ENCODE data around the gene FUBP1. TPM values are rescaled to one million over a fixed set of nuclear protein-coding genes. Genes with fewer than 3 reads are reported as not detected.

Gene FUBP1
- total and polyA plus RNA-seq, 2 of the 8 experiments (the other 6 are each of a cell fraction or from before 2014, with no cell fraction given) = 184 to 201 TPM

- TF ChIP-seq CHD7 (IDR thresholded peaks at IDR 0.05; ENCODE audit: insufficient replicate concordance, low read length) (no peak), CEBPB (IDR thresholded peaks at IDR 0.05; ENCODE audit: low read depth, low read length) (no peak), YY1 (IDR thresholded peaks at IDR 0.05; ENCODE audit: low read depth, low read length) (no peak), SUZ12 (IDR thresholded peaks at IDR 0.05; ENCODE audit: low read length) (no peak), RBBP5 (IDR thresholded peaks at IDR 0.05; ENCODE audit: borderline replicate concordance, low read depth, low read length) (no peak), SIX5 (IDR thresholded peaks at IDR 0.05; ENCODE audit: low read depth, low read length) (no peak), CBX5 (IDR thresholded peaks at IDR 0.05; ENCODE audit: low read depth, low read length) (no peak), EP300 (IDR thresholded peaks at IDR 0.05; ENCODE audit: borderline replicate concordance in 1 of 2, low read depth in 2 of 2, low read length in 2 of 2) (no peak), BRCA1 (IDR thresholded peaks at IDR 0.05; ENCODE audit: low read depth, low read length) (no peak), RAD21 (IDR thresholded peaks at IDR 0.05 in 1 of 2, conservative IDR thresholded peaks at IDR 0.05 in 1 of 2; ENCODE audit: low read depth in 2 of 2, low read length in 2 of 2) (no peak), SP4 (IDR thresholded peaks at IDR 0.05; ENCODE audit: low read length) (no peak), NANOG (IDR thresholded peaks at IDR 0.05; ENCODE audit: insufficient read depth, low read depth, low read length, poor library complexity, severe bottlenecking) (no peak)
Observed at GRCh38 chr1:77910116-77910515, 68.8 kb downstream of the FUBP1 start (continued).

Measured in H1 (cell line).